ENCODE results near the gene IQCN.

IQCN gene

GRCh38 chr19:18287836-18288772 lies 13.9 kb upstream of the IQCN start:
- no peak for DNase-seq (ENCODE audit: low read depth)

- no peak for DNase-seq (ENCODE audit: low read depth)
Observed at GRCh38 chr19:18286973-18287635, 12.9 kb upstream of the IQCN start.

- DNase-seq (ENCODE audit: low read depth) = no peak
Observed at GRCh38 chr19:18284712-18285360, 10.6 kb upstream of the IQCN start.

- no peak for DNase-seq (ENCODE audit: low read depth)
Observed at GRCh38 chr19:18283338-18283737, 9.1 kb upstream of the IQCN start.

- no peak for DNase-seq (ENCODE audit: low read depth)
Observed at GRCh38 chr19:18282788-18283141, 8.5 kb upstream of the IQCN start.

GRCh38 chr19:18282021-18282787 lies 8.0 kb upstream of the IQCN start:
- no peak for DNase-seq (ENCODE audit: low read depth)

- DNase-seq (ENCODE audit: low read depth) = peak; percentile 95
Observed at GRCh38 chr19:18281082-18282020, 7.1 kb upstream of the IQCN start, which contains the start of gene JUND. TSS of gene JUND (minus strand) at chr19:18281622. CDS start at chr19:18281484, 138 bp downstream.

GRCh38 chr19:18280247-18281081 lies 6.2 kb upstream of the IQCN start:
- peak; percentile 75 for DNase-seq (ENCODE audit: low read depth)

GRCh38 chr19:18279516-18280246 lies 5.4 kb upstream of the IQCN start:
- peak; percentile 93 for DNase-seq (ENCODE audit: low read depth)

- DNase-seq (ENCODE audit: low read depth) = no peak
Observed at GRCh38 chr19:18279266-18279515, 4.9 kb upstream of the IQCN start.

- peak; percentile 30 for DNase-seq (ENCODE audit: low read depth)
Observed at GRCh38 chr19:18278521-18279265, 4.4 kb upstream of the IQCN start.

GRCh38 chr19:18274781-18275356 lies 617 bp upstream of the IQCN start:
- no peak for DNase-seq (ENCODE audit: low read depth)

- no peak for DNase-seq (ENCODE audit: low read depth)
Observed at GRCh38 chr19:18273561-18274218, 562 bp downstream of the IQCN start.

- no peak for DNase-seq (ENCODE audit: low read depth)
Observed at GRCh38 chr19:18271433-18271841, 2.8 kb downstream of the IQCN start.

- no peak for DNase-seq (ENCODE audit: low read depth)
Observed at GRCh38 chr19:18270326-18270725, 3.9 kb downstream of the IQCN start.

GRCh38 chr19:18269070-18269723 lies 5.1 kb downstream of the IQCN start:
- no peak for DNase-seq (ENCODE audit: low read depth)
